Keratinocyte (primary cell): ENCODE measurements around the gene MTCL1.

Source experiments
- CTCF ChIP-seq, 3 experiments: IDR thresholded peaks in 1 of 3; conservative IDR thresholded peaks in 1 of 3; optimal IDR thresholded peaks in 1 of 3; 2 replicates in 2 of 3; 3 replicates in 1 of 3; pipeline versions ENCODE3 to v1.5.1; 2011; ENCODE audit warnings: low read length in 3 of 3, mild to moderate bottlenecking in 3 of 3, moderate library complexity in 2 of 3, control low read depth in 1 of 3, inconsistent platforms in 1 of 3; ENCODE audit not compliant: insufficient read depth in 2 of 3; ENCODE audit errors: extremely low read depth in 1 of 3
- EZH2 ChIP-seq: IDR thresholded peaks from one replicate; pipeline ENCODE4 v1.6.1; 2012; ENCODE audit warnings: inconsistent platforms, mild to moderate bottlenecking, low read length, moderate library complexity

GRCh38 chr18:8659609-8660242 is 45.6 kb upstream of the MTCL1 start:
- TF ChIP-seq CTCF (optimal IDR thresholded peaks at IDR 0.05 in 1 of 3, IDR thresholded peaks at IDR 0.05 in 1 of 3, conservative IDR thresholded peaks at IDR 0.05 in 1 of 3; ENCODE audit: extremely low read depth in 1 of 3, insufficient read depth in 2 of 3, low read length in 3 of 3) (no peak), EZH2 (no peak)
